RPMI8226 (cell line): ENCODE results near the gene TELO2.
A peak's percentile ranks its signal among the peaks of the same experiment; 100 is the strongest.

Experiments used
- DNase-seq: peaks from one replicate; pipeline ENCODE4 v3.0.0-alpha.2; 2015

TELO2 gene

DNA sequence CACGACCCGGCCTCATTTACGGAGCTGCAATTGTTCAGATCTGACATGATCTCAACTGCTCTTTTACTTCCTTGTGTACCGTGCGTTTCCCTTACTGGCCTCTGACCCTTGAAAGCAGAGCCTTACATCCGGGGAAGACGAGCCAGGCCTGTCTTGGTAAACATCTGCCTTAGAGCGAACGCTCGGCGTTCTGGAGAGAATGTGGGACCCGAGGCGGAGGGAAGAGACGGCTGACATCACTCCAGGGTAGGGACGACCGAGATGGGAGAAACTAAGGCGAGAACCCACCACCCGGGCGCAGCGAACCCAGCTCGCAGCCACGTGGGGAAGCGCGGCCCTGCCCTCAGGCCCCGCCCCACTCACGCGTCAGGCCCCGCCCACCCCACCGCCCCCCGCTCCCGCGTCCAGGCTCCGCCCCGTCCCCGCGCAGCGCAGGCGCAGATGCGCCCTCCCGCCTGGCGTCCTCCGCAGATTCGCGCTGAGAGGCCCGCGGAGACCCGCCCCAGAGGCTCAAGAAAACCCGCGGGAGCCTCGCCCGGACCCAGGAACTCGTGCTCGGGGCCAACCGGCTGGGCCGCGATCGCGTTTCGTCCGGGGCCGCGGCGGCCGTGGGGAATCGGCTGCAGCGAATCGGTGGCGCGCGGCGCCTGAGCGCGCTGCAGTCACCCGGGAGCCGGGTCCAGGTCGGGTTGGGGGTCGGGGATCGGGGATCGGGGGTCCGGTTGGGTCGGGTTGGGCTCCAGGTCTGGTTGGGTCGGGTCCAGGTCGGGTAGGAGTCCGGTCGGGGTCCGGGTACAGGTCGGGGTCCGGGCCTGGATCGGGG, at the start of gene TELO2:
TELO2 (plus strand) TSS at position 438 of the 823 bp plus-strand sequence. CDS start 922 bp downstream, outside the sequence.
- peak; percentile 93 for DNase-seq

- no peak for DNase-seq
Measured at GRCh38 chr16:1443403-1443973, 49.7 kb upstream of the TELO2 start.

DNA sequence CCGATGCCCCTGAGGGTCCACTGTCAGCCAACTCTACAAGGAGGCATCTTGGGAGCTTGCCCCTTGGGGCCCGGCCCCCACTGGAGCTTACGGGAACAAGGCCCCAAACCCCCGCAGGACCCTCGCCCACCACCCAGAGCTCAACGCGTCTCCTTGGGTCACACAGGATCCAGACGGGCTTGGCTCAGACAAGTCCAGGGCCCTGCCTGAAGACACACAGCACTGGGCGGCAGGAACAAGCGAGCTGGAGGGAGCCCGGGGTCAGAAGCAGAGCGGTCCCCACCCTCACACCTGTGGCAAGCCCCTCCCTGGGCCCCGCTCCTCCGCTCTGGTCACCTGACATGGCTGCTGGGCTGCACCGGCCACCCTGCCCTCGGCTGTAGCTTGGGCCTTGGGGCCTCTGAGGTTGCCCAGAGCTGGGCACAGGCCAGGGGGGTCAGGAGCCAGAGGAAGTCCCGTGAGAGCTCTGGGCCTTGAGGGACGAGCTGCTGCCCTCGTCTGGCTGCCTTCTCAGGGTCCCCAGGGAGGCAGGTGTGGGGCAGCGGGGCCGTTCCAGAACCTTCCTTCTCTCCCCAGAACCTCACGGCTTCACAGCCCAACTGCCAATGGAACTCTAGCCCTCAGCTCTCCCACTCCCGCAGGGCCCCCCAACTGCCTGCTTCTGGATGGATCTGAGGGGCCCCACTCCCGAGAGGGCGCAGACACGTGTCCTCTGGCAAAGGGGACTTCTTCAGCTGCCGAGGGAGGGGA, 49.0 kb upstream of the TELO2 start, which contains the start of gene CCDC154:
CCDC154 (minus strand) TSS at position 577 of the 750 bp plus-strand sequence; CDS start at position 343, 234 bp downstream.
- DNase-seq: no peak

- DNase-seq: no peak
Measured at GRCh38 chr16:1444730-1445517, 48.2 kb upstream of the TELO2 start.

DNA sequence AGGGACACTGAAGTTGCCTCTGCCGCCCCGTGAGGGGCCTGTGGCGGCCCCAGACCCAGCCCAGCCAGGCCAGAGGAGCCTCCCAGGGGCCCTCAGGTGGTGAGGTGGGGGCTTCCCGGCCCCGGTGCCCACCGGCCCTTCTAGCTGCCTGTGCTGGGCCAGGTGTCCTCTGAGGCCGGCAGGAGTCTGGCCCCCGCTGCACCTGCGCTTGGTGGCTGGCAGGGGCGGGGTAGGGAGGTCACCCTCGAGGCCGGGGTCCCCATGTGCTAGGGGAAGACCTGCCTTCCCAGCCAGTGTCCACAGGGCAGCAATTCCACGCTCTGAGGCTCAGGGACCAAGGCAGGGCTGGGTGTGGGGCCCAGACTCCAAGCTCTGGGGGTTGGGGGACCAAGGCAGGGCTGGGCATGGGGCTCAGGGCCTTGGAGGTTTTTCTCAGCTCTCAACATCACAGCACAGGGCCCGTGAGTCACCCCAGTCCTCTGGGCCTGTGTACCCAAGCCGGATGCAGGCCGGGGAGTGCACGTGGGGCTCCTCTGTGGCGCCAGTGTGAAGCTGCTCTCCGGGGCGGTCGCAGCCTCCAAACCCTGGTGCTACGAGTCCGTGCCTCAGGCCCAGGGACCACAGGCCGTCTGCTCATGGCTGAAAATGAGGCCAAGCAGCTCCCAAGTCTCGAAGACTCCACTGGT, 47.5 kb upstream of the TELO2 start:
- DNase-seq: no peak

GRCh38 chr16:1446296-1447080, 46.7 kb upstream of the TELO2 start:
- DNase-seq: no peak

DNA sequence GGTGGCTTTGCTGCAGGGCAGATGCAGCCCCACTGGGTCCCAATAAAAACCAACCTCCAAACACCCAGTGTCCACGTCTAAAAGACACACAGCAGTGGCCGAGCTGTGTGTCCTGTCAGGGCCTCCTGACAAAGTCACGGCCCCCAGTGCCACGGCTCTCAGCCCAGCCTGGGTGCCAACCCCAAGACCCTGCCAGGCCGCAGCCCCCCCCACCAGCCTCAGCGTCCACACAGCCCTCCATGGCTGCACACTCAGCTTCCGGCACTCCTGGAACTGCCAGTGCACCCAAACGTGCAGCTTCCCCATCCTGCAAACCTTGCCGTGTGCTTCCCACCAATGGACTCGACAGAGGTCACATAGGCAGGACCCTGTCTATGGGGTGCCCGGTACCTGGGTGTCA, 45.2 kb upstream of the TELO2 start:
- DNase-seq: no peak

DNA sequence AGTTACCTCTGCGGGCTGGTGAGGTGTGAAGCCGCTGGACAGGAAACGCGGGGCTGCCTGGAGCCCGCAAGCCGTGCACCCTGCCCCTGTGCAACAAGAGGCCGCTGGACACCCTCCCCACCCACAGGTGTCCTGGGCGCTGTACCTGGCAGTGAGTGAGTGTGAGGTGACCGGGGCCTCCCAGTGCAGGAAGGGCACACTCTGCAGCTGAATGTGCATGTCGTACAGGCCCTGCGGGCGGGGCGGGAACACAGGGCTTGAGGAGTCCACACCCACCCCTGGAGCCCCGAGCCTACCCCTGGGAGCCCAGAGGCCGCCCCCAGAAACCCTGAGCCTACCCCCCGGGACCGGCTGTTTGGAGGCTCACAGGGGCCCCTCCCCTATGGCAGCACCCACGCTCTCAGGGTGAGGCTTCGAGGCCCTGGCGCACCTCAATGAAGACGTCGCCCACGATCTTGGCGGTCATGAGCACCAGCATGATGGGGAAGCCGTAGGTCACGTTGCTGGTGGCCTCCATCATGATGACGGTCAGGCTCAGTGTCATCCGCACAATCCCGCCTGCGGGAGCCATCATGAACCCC, 44.5 kb upstream of the TELO2 start:
- DNase-seq: no peak

DNA sequence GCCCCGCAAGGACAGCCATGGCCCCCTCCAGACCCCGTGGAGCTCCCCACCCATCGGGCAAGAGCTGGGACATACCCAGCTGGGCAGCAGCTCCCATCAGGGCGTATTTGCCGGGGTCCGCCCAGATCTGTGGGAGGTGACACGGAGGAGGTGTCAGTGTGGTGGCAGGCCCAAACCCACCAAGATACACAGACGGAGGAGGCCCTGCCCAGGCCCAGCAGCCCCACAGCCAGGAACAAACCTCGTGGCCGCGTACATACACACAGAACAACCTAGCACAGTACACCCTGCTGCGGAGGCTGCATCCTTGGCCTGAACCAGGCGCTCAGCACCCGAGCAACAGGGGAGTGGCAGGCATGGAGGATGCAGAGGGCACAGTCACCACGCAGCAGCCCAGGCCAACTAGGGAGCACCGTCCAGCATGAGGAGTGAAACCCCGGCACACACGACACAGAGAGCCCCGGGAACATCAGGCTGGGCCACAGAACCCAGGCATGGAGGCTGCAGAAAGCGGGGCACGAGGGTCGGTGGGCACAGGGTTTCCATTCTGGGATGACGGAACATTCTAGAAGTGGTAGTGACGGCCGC, 43.9 kb upstream of the TELO2 start:
- DNase-seq: no peak

DNA sequence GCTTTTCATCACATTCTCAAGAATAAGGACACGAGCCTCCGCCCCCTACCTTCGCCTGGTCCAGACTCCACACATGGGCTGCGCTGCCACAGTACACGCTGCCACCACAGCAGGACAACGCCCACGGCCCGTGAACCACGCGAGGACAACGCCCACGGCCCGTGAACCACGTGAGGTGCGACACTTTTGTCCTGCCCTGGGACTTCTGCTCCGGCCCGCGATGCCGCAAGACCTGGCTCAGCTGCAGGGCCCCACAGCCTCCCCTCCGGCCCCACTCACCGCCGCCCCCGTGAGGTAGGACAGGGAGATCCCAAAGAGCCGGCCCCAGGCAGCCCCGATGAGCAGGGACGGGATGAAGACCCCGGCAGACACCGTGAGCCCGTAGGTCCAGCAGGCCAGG, 42.9 kb upstream of the TELO2 start:
- DNase-seq: no peak

DNA sequence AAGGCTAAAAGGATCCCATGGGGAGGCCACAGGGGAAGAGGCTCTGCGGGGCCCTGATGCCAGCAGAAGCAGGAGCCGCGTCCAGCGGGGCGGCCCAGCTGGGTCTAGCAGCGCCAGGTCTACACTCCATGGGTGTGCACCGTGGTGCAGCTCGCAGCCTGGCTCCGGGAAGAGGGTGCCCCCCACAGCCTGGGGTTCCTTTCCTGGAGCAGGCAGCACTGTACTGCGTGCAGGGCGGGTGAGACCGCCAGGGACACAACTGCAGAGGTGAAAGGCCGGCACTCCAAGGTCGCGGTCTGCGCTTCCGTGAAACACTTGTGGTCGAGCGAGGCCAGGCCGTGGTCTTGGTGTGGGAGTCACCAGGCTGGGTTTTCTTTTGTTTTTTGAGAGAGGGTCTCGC, 42.3 kb upstream of the TELO2 start:
- no peak for DNase-seq

GRCh38 chr16:1451702-1452392, 41.3 kb upstream of the TELO2 start:
- no peak for DNase-seq

GRCh38 chr16:1452530-1452929, 40.6 kb upstream of the TELO2 start:
- DNase-seq: no peak

DNA sequence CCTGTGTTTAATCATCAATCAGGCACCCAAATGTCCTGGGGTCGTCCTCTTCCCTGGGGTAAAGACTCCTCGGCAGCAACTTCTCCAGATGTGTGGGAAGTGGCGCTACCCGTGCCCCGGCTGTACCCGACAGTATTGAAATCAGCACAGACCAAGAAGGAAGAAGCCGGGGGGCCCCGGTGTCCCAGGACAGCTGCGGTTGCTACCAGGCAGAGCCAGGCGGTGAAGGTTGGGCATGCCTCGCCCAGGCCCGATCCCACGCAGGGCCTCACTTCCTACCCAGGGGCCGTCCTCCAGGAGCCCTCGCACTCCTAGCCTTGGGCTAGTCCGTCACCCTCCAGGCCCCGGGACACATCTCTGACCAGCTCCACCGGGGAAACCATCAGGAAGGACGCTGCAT, 39.8 kb upstream of the TELO2 start:
- no peak for DNase-seq

DNA sequence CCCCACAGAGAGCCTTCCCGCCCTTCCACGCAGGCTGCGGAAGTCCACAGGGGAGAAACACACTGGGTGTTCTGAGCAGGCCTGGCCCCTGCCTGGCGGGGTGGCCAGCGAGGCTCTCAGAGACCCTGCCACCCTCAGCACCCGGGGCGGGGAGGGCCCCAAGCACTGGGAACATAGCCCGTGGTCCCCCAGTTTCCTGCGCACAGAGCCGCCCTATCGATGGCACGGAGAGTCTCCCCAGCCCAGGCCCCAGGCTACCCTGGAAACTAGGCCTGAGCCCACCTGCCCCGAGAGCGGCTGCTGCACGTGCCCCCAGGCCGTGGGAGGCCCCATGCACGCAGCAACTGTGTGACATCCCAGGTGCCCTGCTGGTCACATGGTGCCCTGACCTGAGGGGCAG, 38.6 kb upstream of the TELO2 start:
- no peak for DNase-seq

DNA sequence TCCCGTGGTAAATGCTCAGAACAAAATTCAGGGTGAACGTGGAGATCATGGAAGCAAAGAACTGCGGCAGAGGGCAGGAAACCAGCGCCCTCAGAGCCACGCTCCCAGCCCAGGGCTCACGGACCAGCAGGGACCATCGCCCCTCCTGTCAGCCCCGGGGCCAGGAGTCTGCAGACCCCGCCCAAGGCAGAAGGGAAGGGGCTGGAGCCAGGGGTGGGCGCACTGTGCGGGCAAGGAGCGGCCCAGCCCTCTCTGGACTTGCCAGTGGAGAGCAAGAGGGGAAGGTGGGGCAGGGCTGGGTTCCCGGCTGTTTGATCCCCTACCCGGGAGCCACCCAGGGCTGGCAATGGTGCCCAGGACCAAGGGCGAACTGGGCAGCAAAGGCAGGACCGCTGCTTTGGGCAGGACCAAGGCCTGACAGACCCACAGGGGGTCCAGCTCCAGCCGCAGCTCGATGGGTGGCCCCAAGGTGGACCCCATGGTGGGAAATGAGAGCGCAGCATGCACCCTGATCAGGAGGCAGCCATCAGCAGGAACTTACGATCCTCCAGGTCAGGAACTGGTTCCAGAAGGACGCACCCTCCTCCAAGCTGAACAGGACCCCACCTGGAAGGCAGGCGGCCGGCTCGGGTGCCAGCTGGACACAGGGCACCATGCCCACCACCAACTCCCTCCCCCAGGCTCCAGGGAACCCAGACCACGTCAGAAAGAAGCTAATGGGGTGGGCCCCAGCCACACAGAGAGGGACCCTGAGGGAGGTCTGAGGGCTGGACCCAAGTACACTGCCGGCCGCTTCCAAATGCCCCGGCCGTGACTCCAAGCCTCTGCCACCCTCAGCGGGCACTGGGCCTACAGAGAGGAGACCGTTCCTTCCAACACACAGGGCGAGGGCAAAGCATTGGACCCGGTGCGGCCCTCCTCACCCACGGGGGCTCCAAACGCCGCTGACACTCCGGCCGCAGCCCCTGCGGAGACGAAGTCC, 37.7 kb upstream of the TELO2 start:
- no peak for DNase-seq

DNA sequence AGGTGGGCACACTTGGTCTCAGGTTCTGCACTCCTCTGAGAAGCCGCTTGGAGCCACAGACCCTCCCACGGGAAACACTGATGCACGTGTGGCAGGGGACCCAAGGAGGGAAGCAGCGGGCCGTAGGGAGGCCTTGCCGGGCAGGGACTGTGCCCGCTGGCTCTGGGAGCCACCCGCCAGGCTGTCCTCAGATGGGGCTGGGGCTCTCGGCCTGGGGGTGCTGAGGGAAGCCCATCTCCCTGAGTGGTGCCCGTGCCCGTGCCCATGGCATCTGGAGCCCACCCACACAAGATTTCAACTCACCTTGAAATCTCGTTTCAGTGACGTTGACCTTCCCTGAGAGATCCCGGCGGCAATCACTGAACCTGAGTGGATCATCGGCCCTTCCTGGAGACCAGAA, 36.2 kb upstream of the TELO2 start:
- no peak for DNase-seq

DNA sequence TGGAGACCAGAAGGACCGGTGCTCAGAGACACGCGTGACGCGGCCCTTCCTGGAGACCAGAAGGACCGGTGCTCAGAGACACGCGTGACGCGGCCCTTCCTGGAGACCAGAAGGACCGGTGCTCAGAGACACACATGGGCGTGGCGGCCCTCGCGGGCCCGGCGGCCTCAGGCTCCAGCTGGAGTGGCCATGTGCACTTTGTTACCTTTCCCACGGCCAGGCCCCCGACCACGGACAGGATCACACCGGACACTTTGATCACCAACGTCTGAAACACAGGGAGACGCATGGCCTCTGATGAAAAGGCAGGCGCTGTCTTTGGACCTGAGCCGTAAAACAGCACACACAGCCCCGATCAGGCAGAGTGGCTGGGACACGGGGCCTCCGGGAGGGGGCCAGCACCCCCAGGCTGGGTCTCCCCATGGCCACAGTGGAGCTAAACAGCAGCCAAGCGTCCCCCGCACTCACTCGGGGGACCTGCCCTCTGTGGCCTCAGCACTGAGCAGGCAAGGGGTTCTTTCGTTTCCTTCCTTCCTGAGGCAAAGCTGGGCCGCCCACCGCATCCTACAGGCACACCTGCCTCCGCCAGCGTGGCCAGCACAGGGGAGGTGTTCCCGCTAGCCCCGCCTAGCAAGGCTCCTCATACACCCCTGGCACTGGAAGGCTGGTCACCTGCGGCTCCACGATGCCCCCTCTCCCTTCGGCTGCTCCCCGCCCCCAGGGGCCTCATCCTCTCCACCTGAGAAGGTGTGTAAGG, 35.5 kb upstream of the TELO2 start:
- no peak for DNase-seq
